OCI-LY7 (cell line): Measurements from ENCODE around the gene GAST. TPM values are rescaled to one million over a fixed set of nuclear protein-coding genes. Genes with fewer than 3 reads are reported as not detected.

Experiments
- BruUV-seq: library from RNA; stranded (reverse); fragments of 400-500 nt; replicated peaks from 2 replicates; lab custom pipeline; 2021; lab: Mats Ljungman, UMichigan
- CTCF ChIA-PET: fragments of 300-600 bp; sonication (Branson Sonifier 250); formaldehyde crosslinking; loops from one replicate; lab custom pipeline; 2022; ENCODE audit warnings: antibody characterized with exemption; ENCODE audit not compliant: unreplicated experiment; lab: Charles Lee
- POLR2A ChIA-PET: fragments of 300-600 bp; sonication (Branson Sonifier 250); formaldehyde crosslinking; loops from one replicate; lab custom pipeline; 2022; ENCODE audit warnings: antibody characterized with exemption; lab: Charles Lee
- DNase-seq: peaks from one replicate; pipeline ENCODE4 v3.0.0-alpha.2; 2015; ENCODE audit warnings: low spot score
- H2AFZ ChIP-seq: fragments of 200-600 bp; sonication (generic), shearing (Covaris generic); 2 replicates; pipeline ENCODE4 v1.6.1; 2014; ENCODE audit warnings: mild to moderate bottlenecking, antibody characterized with exemption, low read length, moderate library complexity
- H3K27ac ChIP-seq: fragments of 200-600 bp; sonication (generic); 2 replicates; pipeline ENCODE4 v1.5.1; 2014; ENCODE audit warnings: mixed run types, low read depth, mild to moderate bottlenecking, moderate library complexity, low read length, inconsistent platforms; ENCODE audit not compliant: poor library complexity, severe bottlenecking
- H3K36me3 ChIP-seq: fragments of 200-600 bp; sonication (generic); 2 replicates; pipeline ENCODE4 v1.6.1; 2014; ENCODE audit warnings: mild to moderate bottlenecking, antibody characterized with exemption, low read length, moderate library complexity, mixed read lengths; ENCODE audit not compliant: insufficient read depth
- H3K4me1 ChIP-seq: fragments of 200-600 bp; sonication (generic); 2 replicates; pipeline ENCODE4 v1.5.1; 2014; ENCODE audit warnings: mild to moderate bottlenecking, low read length; ENCODE audit not compliant: insufficient read depth, poor library complexity, severe bottlenecking
- H3K4me2 ChIP-seq: fragments of 200-600 bp; sonication (generic); 2 replicates; pipeline ENCODE4 v1.6.1; 2014; ENCODE audit warnings: mild to moderate bottlenecking, low read length
- H3K4me3 ChIP-seq: fragments of 200-600 bp; sonication (generic); 2 replicates; pipeline ENCODE4 v1.5.1; 2014; ENCODE audit warnings: mild to moderate bottlenecking, low read depth, low read length; ENCODE audit not compliant: poor library complexity, severe bottlenecking
- H3K79me2 ChIP-seq: fragments of 200-600 bp; sonication (generic); 2 replicates; pipeline ENCODE4 v1.6.1; 2016; ENCODE audit warnings: low read depth, mild to moderate bottlenecking, low read length, moderate library complexity, mixed read lengths; ENCODE audit not compliant: insufficient read depth
- H3K9me2 ChIP-seq: fragments of 200-600 bp; sonication (generic); 2 replicates; pipeline ENCODE4 v1.6.1; 2016; ENCODE audit warnings: mild to moderate bottlenecking, low read length, mixed read lengths; ENCODE audit not compliant: insufficient read depth
- H3K9me3 ChIP-seq: fragments of 200-600 bp; sonication (generic); 2 replicates; pipeline ENCODE4 v1.6.1; 2014; ENCODE audit warnings: mild to moderate bottlenecking, mixed run types, low read length, mixed read lengths
- H4K20me1 ChIP-seq: fragments of 200-600 bp; sonication (generic); 2 replicates; pipeline ENCODE4 v1.6.1; 2014; ENCODE audit warnings: mild to moderate bottlenecking, antibody characterized with exemption, low read length, moderate library complexity, mixed read lengths; ENCODE audit not compliant: insufficient read depth
- EZH2phosphoT487 ChIP-seq: fragments of 200-600 bp; sonication (generic); IDR thresholded peaks from 2 replicates; pipeline ENCODE4 v1.6.1; 2018; ENCODE audit warnings: low read depth, borderline replicate concordance, mild to moderate bottlenecking, mixed run types, antibody characterized with exemption, low read length, moderate library complexity, mixed read lengths
- intact Hi-C: fragments of 100-400 bp; cut with micrococcal nuclease; formaldehyde crosslinking; loops from one replicate; pipeline ENCODE4 v1.10.0; 2022; ENCODE audit not compliant: unreplicated experiment
- total RNA-seq, 2 experiments: library from RNA; depleted of rRNA in 1 of 2; stranded (reverse); fragments of >200 nt in 1 of 2; shearing (Covaris generic) in 1 of 2; gene quantifications; 2 replicates each; pipeline ENCODE4 v1.2.3, GENCODE V29; 2014 to 2022
- TF ChIP-seq, protein P1 (sequence below): fragments of 200-600 bp; sonication (generic); conservative IDR thresholded peaks from 2 replicates; pipeline ENCODE4 v1.5.1; 2014; ENCODE audit warnings: mild to moderate bottlenecking, antibody characterized with exemption, low read length, moderate library complexity, mixed read lengths

GAST gene
- total RNA-seq, 2 experiments from 2014 or later: not detected

DNA sequence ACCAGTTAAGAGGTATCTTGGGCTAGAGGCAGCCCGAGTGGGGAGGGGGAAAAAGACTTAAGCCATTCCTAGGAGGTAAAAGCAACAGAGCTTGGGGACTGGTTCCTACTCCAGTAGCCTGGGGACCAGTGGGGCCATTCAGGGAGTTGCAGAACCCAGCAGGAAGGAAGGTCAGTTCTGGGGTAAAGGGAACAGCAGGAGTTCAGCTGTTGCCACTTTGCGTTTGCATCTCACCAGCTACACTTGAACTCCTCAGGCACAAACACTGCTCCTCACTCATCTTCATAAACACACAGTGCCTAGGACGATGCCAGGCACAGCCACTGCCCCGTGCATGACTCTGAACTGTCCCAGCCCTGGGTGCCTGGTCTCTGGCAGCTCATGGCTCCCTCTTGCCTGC, 18.3 kb downstream of the GAST start:
- intact Hi-C loops: loop anchor here (10.0 kb wide), 1 partner anchor 384 kb away; the partner anchor contains the start of gene DHX58
- CTCF ChIA-PET: interaction anchor here (0.6 kb wide), 1 partner anchor 30 kb away, joined by 3 read pairs; no protein-coding TSS in a partner anchor

DNA sequence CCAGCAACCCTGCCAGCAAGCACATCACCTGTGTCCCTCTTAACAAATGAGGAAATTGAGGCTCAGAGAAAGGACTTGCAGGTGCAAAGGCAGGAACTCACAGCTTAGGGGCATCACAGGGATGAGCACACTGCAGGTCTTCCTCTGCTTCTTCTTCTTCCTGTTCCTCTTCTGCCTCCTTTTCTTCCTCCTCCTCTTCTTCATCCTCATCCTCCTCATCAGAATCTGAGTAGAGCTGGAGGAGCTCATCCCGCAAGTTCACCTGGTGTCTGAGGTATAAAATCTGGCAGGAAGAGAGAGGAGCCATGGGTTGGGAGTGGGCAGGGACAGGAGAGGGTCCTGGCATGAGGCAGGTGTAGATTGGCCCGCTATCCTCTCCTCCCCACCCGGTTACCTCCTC, 19.7 kb downstream of the GAST start:
- Histone ChIP-seq H3K9me2 (no peaks in the 10 kb centered on the region), H3K4me2 (no peak overlapping the region), H3K36me3 (no peaks in the 10 kb centered on the region), H4K20me1 (no peaks in the 10 kb centered on the region), H3K4me3 (no peak overlapping the region), H3K27ac (no peak overlapping the region), H2AFZ (no peak overlapping the region), H3K9me3 (no peaks in the 10 kb centered on the region), H3K4me1 (peaks cover 7% of the 10 kb centered on the region), H3K79me2 (no peaks in the 10 kb centered on the region)
- BruUV-seq: no TSS peak
- ChIA-PET POLR2A (interaction anchor here (0.6 kb wide), 2 partner anchors 139 to 234 kb away, joined by 3 to 5 read pairs; no protein-coding TSS in a partner anchor), CTCF (no interaction called here)
- intact Hi-C loops: loop anchor here (10.0 kb wide), 1 partner anchor 383 kb away; the partner anchor contains the start of gene DHX58
- DNase-seq: peak; percentile 33
- TF ChIP-seq EZH2phosphoT487: no peak
- TF ChIP-seq, protein P1, sequence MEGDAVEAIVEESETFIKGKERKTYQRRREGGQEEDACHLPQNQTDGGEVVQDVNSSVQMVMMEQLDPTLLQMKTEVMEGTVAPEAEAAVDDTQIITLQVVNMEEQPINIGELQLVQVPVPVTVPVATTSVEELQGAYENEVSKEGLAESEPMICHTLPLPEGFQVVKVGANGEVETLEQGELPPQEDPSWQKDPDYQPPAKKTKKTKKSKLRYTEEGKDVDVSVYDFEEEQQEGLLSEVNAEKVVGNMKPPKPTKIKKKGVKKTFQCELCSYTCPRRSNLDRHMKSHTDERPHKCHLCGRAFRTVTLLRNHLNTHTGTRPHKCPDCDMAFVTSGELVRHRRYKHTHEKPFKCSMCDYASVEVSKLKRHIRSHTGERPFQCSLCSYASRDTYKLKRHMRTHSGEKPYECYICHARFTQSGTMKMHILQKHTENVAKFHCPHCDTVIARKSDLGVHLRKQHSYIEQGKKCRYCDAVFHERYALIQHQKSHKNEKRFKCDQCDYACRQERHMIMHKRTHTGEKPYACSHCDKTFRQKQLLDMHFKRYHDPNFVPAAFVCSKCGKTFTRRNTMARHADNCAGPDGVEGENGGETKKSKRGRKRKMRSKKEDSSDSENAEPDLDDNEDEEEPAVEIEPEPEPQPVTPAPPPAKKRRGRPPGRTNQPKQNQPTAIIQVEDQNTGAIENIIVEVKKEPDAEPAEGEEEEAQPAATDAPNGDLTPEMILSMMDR: no peak

More for the DNA sequence above, 18.3 kb downstream of the GAST start:
- no peak overlapping the region for H2AFZ ChIP-seq
- no peak overlapping the region for H3K4me2 ChIP-seq
- H4K20me1 ChIP-seq: no peaks in the 10 kb centered on the region
- no peak overlapping the region for H3K4me3 ChIP-seq
- H3K4me1 ChIP-seq: peaks cover 7% of the 10 kb centered on the region
- H3K9me3 ChIP-seq: no peaks in the 10 kb centered on the region
- H3K27ac ChIP-seq: no peak overlapping the region
- H3K36me3 ChIP-seq: no peaks in the 10 kb centered on the region
- no peaks in the 10 kb centered on the region for H3K9me2 ChIP-seq
- no peaks in the 10 kb centered on the region for H3K79me2 ChIP-seq
- no TSS peak for BruUV-seq
- POLR2A ChIA-PET: interaction anchor here (0.7 kb wide), 1 partner anchor 56 kb away, joined by 3 read pairs; the partner anchor contains the start of gene JUP
- no peak for DNase-seq
- TF ChIP-seq, protein P1: no peak
- no peak for TF ChIP-seq EZH2phosphoT487
